ENCODE results near the gene CABLES2. TPM values are rescaled to one million over a fixed set of nuclear protein-coding genes. Genes with fewer than 3 reads are reported as not detected.
A peak's percentile ranks its signal among the peaks of the same experiment; 100 is the strongest.

Gene CABLES2
- total RNA-seq, 4 donors from 2014 or later: 7.2 to 33.8 (median 11.1) TPM

GRCh38 chr20:62358171-62359042, 48.7 kb downstream of the CABLES2 start:
- H3K4me3 ChIP-seq: no peak overlapping the region
- no peaks in the 10 kb centered on the region for H3K9me3 ChIP-seq
- no peaks in the 10 kb centered on the region for H3K27me3 ChIP-seq
- H3K36me3 ChIP-seq: no peaks in the 10 kb centered on the region
- peaks cover 0 to 75% (median 0%) of the 10 kb centered on the region in 4 donors for H3K4me1 ChIP-seq
- TF ChIP-seq POLR2A (IDR thresholded peaks at IDR 0.05) (no peak), CTCF (IDR thresholded peaks at IDR 0.05) (no peak)
- no peak for DNase-seq
- H3K27ac ChIP-seq: peak overlapping the region; percentile 40 to 89 (median 70)

- H3K4me3 ChIP-seq: peak overlapping the region in 1 of 4 donors; percentile 2
- no peaks in the 10 kb centered on the region for H3K27me3 ChIP-seq
- no peaks in the 10 kb centered on the region for H3K9me3 ChIP-seq
- peak overlapping the region; percentile 40 to 89 (median 70) for H3K27ac ChIP-seq
- no peaks in the 10 kb centered on the region for H3K36me3 ChIP-seq
- TF ChIP-seq POLR2A (IDR thresholded peaks at IDR 0.05) (no peak), CTCF (IDR thresholded peaks at IDR 0.05) (no peak)
- peaks cover 0 to 73% (median 0%) of the 10 kb centered on the region in 4 donors for H3K4me1 ChIP-seq
- DNase-seq: no peak
These were observed 49.4 kb downstream of the CABLES2 start for GRCh38 chr20:62357681-62358080.

- no peaks in the 10 kb centered on the region for H3K36me3 ChIP-seq
- DNase-seq: no peak
- H3K27ac ChIP-seq: peak overlapping the region in 3 of 4 donors; percentile 62 to 89 (median 77)
- no peaks in the 10 kb centered on the region for H3K9me3 ChIP-seq
- TF ChIP-seq POLR2A (IDR thresholded peaks at IDR 0.05): no peak
- no peak for TF ChIP-seq CTCF (IDR thresholded peaks at IDR 0.05)
- H3K4me3 ChIP-seq: peak overlapping the region in 2 of 4 donors; percentile 2 to 3
- H3K4me1 ChIP-seq: peaks cover 0 to 73% (median 0%) of the 10 kb centered on the region in 4 donors
- no peaks in the 10 kb centered on the region for H3K27me3 ChIP-seq
These were observed 49.9 kb downstream of the CABLES2 start for GRCh38 chr20:62357187-62357667.

GRCh38 chr20:62356589-62357186, 50.4 kb downstream of the CABLES2 start:
- H3K4me3 ChIP-seq: peak overlapping the region in 1 of 4 donors; percentile 2
- H3K27ac ChIP-seq: peak overlapping the region; percentile 43 to 89 (median 70)
- TF ChIP-seq POLR2A (IDR thresholded peaks at IDR 0.05) (no peak), CTCF (IDR thresholded peaks at IDR 0.05) (no peak)
- no peaks in the 10 kb centered on the region for H3K27me3 ChIP-seq
- H3K9me3 ChIP-seq: no peaks in the 10 kb centered on the region
- no peaks in the 10 kb centered on the region for H3K36me3 ChIP-seq
- peaks cover 0 to 70% (median 0%) of the 10 kb centered on the region in 4 donors for H3K4me1 ChIP-seq
- DNase-seq: no peak

- H3K4me3 ChIP-seq: no peak overlapping the region
- H3K27me3 ChIP-seq: no peaks in the 10 kb centered on the region
- H3K9me3 ChIP-seq: no peaks in the 10 kb centered on the region
- peaks cover 0 to 64% (median 0%) of the 10 kb centered on the region in 4 donors for H3K4me1 ChIP-seq
- H3K36me3 ChIP-seq: peaks cover 0 to 4% (median 0%) of the 10 kb centered on the region in 3 donors
- TF ChIP-seq CTCF (IDR thresholded peaks at IDR 0.05) (no peak), POLR2A (IDR thresholded peaks at IDR 0.05) (no peak)
- peak overlapping the region; percentile 43 to 89 (median 70) for H3K27ac ChIP-seq
- no peak for DNase-seq
These were observed 51.1 kb downstream of the CABLES2 start for GRCh38 chr20:62355878-62356588.
